HCT116 (cell line): ENCODE results near the gene TBC1D4. TPM values are rescaled to one million over a fixed set of nuclear protein-coding genes. Genes with fewer than 3 reads are reported as not detected.

Source experiments
- ATAC-seq: fragments of 200-7000 bp; cut with Tn5 transposase; 2 replicates; pipeline ENCODE4 v1.9.1; 2020; ENCODE audit warnings: mild to moderate bottlenecking, moderate library complexity
- BruUV-seq: library from RNA; stranded (reverse); fragments of 400-500 nt; replicated peaks from 2 replicates; lab custom pipeline; 2021; lab: Mats Ljungman, UMichigan
- CTCF ChIA-PET: fragments of 300-600 bp; sonication (Branson Sonifier 250); formaldehyde crosslinking; loops from one replicate; lab custom pipeline; 2021; ENCODE audit warnings: antibody characterized with exemption; lab: Charles Lee
- POLR2A ChIA-PET: fragments of 300-600, 350-600 bp; sonication (Branson Sonifier 250); formaldehyde crosslinking; loops from one replicate; lab custom pipeline; 2021; ENCODE audit warnings: antibody characterized with exemption; lab: Charles Lee
- RAD21 ChIA-PET, 2 experiments: fragments of 300-600 bp; sonication (Branson Sonifier 250); formaldehyde crosslinking; loops; one replicate each; lab custom pipeline; 2023; ENCODE audit warnings: low total read pairs in 2 of 2; ENCODE audit not compliant: uncharacterized antibody in 2 of 2, unreplicated experiment in 2 of 2, low non-redundant PET in 1 of 2; lab: Charles Lee
- DNase-seq: peaks from one replicate; pipeline ENCODE4 v3.0.0-alpha.2; 2010; ENCODE audit warnings: low read depth, low spot score
- H2AFZ ChIP-seq: fragments of 200-600 bp; shearing (Covaris generic), sonication (generic); 2 replicates; pipeline ENCODE4 v1.6.1; 2017; ENCODE audit warnings: low read depth, mixed run types, mixed read lengths, antibody characterized with exemption, low read length; ENCODE audit not compliant: poor library complexity, severe bottlenecking
- H3K27ac ChIP-seq: 2 replicates; pipeline ENCODE4 v1.5.1; 2012; ENCODE audit warnings: low read depth, low read length
- H3K27me3 ChIP-seq: fragments of 200-600 bp; sonication (generic); 2 replicates; pipeline ENCODE4 v1.6.1; 2016; ENCODE audit warnings: mixed run types, low read length, mixed read lengths; ENCODE audit not compliant: insufficient read depth
- H3K36me3 ChIP-seq, 2 experiments: fragments of 200-500 bp in 1 of 2; fragments of 200-600 bp in 1 of 2; sonication (Bioruptor generic) in 1 of 2; sonication (generic) in 1 of 2; 2 replicates each; pipeline versions ENCODE4 v1.5.1 to v1.6.1; 2014 to 2016; ENCODE audit warnings: low read length in 2 of 2, inconsistent platforms in 1 of 2, mixed read lengths in 1 of 2, mixed run types in 1 of 2; ENCODE audit not compliant: insufficient read depth in 2 of 2, control insufficient read depth in 1 of 2
- H3K4me1 ChIP-seq, 2 experiments: fragments of 200-600 bp in 1 of 2; sonication (generic) in 1 of 2; 2 replicates each; pipeline versions ENCODE4 v1.5.1 to v1.6.1; 2012 to 2017; ENCODE audit warnings: low read length in 2 of 2, inconsistent platforms in 1 of 2, mild to moderate bottlenecking in 1 of 2, mixed read lengths in 1 of 2, mixed run types in 1 of 2, moderate library complexity in 1 of 2; ENCODE audit not compliant: insufficient read depth in 2 of 2, control insufficient read depth in 1 of 2
- H3K4me2 ChIP-seq: fragments of 200-600 bp; sonication (generic); 2 replicates; pipeline ENCODE4 v1.6.1; 2017; ENCODE audit warnings: mixed run types, low read length, mixed read lengths
- H3K4me3 ChIP-seq, 2 experiments: fragments of 200-600 bp in 1 of 2; sonication (generic) in 1 of 2; replicated peaks in 1 of 2; 2 replicates each; pipeline ENCODE4 v1.5.1; 2011 to 2016; ENCODE audit warnings: low read length in 2 of 2, control low read depth in 1 of 2, low read depth in 1 of 2, mild to moderate bottlenecking in 1 of 2, mixed read lengths in 1 of 2, mixed run types in 1 of 2
- H3K79me2 ChIP-seq: fragments of 200-600 bp; sonication (generic); 2 replicates; pipeline ENCODE4 v1.6.1; 2017; ENCODE audit warnings: mild to moderate bottlenecking, mixed run types, low read length, moderate library complexity, mixed read lengths; ENCODE audit not compliant: insufficient read depth
- H3K9ac ChIP-seq: fragments of 200-600 bp; sonication (generic); 2 replicates; pipeline ENCODE4 v1.6.1; 2016; ENCODE audit warnings: low read length, mixed read lengths
- H3K9me2 ChIP-seq: fragments of 200-600 bp; sonication (generic), shearing (Covaris generic); 2 replicates; pipeline ENCODE4 v1.6.1; 2017; ENCODE audit warnings: mixed run types, mild to moderate bottlenecking, moderate library complexity; ENCODE audit not compliant: insufficient read depth
- H3K9me3 ChIP-seq, 2 experiments: fragments of 200-500 bp in 1 of 2; fragments of 200-600 bp in 1 of 2; sonication (Bioruptor generic) in 1 of 2; sonication (generic) in 1 of 2; 2 replicates each; pipeline ENCODE4 v1.6.1; 2014 to 2017; ENCODE audit warnings: low read length in 2 of 2, mixed read lengths in 2 of 2, inconsistent platforms in 1 of 2, low read depth in 1 of 2, mild to moderate bottlenecking in 1 of 2, mixed run types in 1 of 2, moderate library complexity in 1 of 2; ENCODE audit not compliant: control insufficient read depth in 1 of 2, insufficient read depth in 1 of 2
- H4K20me1 ChIP-seq: fragments of 200-600 bp; sonication (generic), shearing (Covaris generic); 2 replicates; pipeline ENCODE4 v1.6.1; 2017; ENCODE audit warnings: mixed run types, mild to moderate bottlenecking, moderate library complexity; ENCODE audit not compliant: insufficient read depth
- CBX3 ChIP-seq: IDR thresholded peaks from 2 replicates; pipeline ENCODE4 v1.6.1; 2012; ENCODE audit warnings: low read depth
- CEBPB ChIP-seq: IDR thresholded peaks from 2 replicates; pipeline ENCODE4 v1.6.1; 2012; ENCODE audit warnings: low read depth
- CTCF ChIP-seq, 3 experiments: fragments of 200-600 bp in 1 of 3; sonication (generic) in 1 of 3; IDR thresholded peaks in 2 of 3; conservative IDR thresholded peaks in 1 of 3; 2 replicates each; pipeline ENCODE4 v1.5.1; 2012 to 2017; ENCODE audit warnings: low read depth in 2 of 3, low read length in 2 of 3, antibody characterized with exemption in 1 of 3, borderline replicate concordance in 1 of 3, control low read depth in 1 of 3, mild to moderate bottlenecking in 1 of 3, mixed read lengths in 1 of 3, mixed run types in 1 of 3, moderate library complexity in 1 of 3; ENCODE audit not compliant: insufficient read depth in 1 of 3
- EGR1 ChIP-seq: IDR thresholded peaks from 2 replicates; pipeline ENCODE4 v1.6.1; 2012; ENCODE audit warnings: low read depth
- ELF1 ChIP-seq: IDR thresholded peaks from 2 replicates; pipeline ENCODE4 v1.6.1; 2012; ENCODE audit warnings: low read depth, borderline replicate concordance
- EZH2 ChIP-seq: fragments of 200-600 bp; sonication (generic); IDR thresholded peaks from 2 replicates; pipeline ENCODE4 v1.6.1; 2017; ENCODE audit warnings: antibody characterized with exemption, mixed run types
- EZH2phosphoT487 ChIP-seq: fragments of 200-600 bp; IDR thresholded peaks from 2 replicates; pipeline ENCODE4 v1.6.1; 2018; ENCODE audit warnings: antibody characterized with exemption, borderline replicate concordance
- MAX ChIP-seq: IDR thresholded peaks from 2 replicates; pipeline ENCODE4 v1.6.1; 2012
- POLR2AphosphoS5 ChIP-seq: IDR thresholded peaks from 2 replicates; pipeline ENCODE4 v1.6.1; 2011; ENCODE audit warnings: mild to moderate bottlenecking, low read depth, low read length, moderate library complexity
- SIN3A ChIP-seq: IDR thresholded peaks from 2 replicates; pipeline ENCODE4 v1.6.1; 2012; ENCODE audit warnings: low read depth
- SP1 ChIP-seq: IDR thresholded peaks from 2 replicates; pipeline ENCODE4 v1.6.1; 2012; ENCODE audit warnings: low read depth
- SRF ChIP-seq: IDR thresholded peaks from 2 replicates; pipeline ENCODE4 v1.6.1; 2012; ENCODE audit warnings: low read depth
- TCF7L2 ChIP-seq: IDR thresholded peaks from 2 replicates; pipeline ENCODE4 v1.7.0; 2011; ENCODE audit warnings: borderline replicate concordance, inconsistent platforms; ENCODE audit not compliant: insufficient read depth, insufficient read length; ENCODE audit errors: extremely low read depth
- YY1 ChIP-seq: IDR thresholded peaks from 2 replicates; pipeline ENCODE4 v1.6.1; 2011; ENCODE audit warnings: low read length, low read depth, moderate library complexity, mild to moderate bottlenecking; ENCODE audit not compliant: insufficient replicate concordance; ENCODE audit errors: extremely low read depth
- ZFX ChIP-seq: fragments of 450-650 bp; IDR thresholded peaks from 2 replicates; pipeline ENCODE4 v1.6.1; 2017
- ZNF274 ChIP-seq: fragments of 200-500 bp; sonication (Bioruptor generic); IDR thresholded peaks from 2 replicates; pipeline ENCODE4 v1.6.1; 2014; ENCODE audit warnings: mild to moderate bottlenecking, low read depth, low read length, inconsistent platforms
- intact Hi-C: fragments of 100-400 bp; cut with micrococcal nuclease; formaldehyde crosslinking; loops from 2 replicates; pipeline ENCODE4 v1.10.0; 2022
- total RNA-seq: library from RNA; stranded (reverse); gene quantifications from one replicate; pipeline ENCODE4 v1.2.1, GENCODE V29; 2021; ENCODE audit not compliant: unreplicated experiment

The TBC1D4 gene
- total RNA-seq, 1 experiment from 2014 or later = 24.6 TPM

GRCh38 chr13:75465236-75465635, 16.7 kb downstream of the TBC1D4 start:
- no peak overlapping the region for H3K9ac ChIP-seq
- ChIA-PET CTCF (no interaction called here), RAD21 (no interaction called here), POLR2A (no interaction called here)
- no peaks in the 10 kb centered on the region for H3K9me3 ChIP-seq
- no peaks in the 10 kb centered on the region for H3K27me3 ChIP-seq
- intact Hi-C loops = no loop called here
- ATAC-seq (no peak), DNase-seq (no peak)
- BruUV-seq = no TSS peak
- H4K20me1 ChIP-seq = no peaks in the 10 kb centered on the region
- H3K9me2 ChIP-seq = no peaks in the 10 kb centered on the region
- H3K4me2 ChIP-seq = no peak overlapping the region
- H3K27ac ChIP-seq = no peak overlapping the region
- H3K79me2 ChIP-seq = peaks cover 74% of the 10 kb centered on the region
- H3K4me3 ChIP-seq = no peak overlapping the region
- no peaks in the 10 kb centered on the region for H3K36me3 ChIP-seq
- no peak overlapping the region for H2AFZ ChIP-seq
- H3K4me1 ChIP-seq = 0 out of 4 replicates have a peak, but pooled peaks cover 0 to 3% of the 10 kb centered on the region in 2 experiments
- TF ChIP-seq CEBPB = no peak
- TF ChIP-seq SP1 = no peak
- no peak for TF ChIP-seq EGR1
- TF ChIP-seq TCF7L2 = no peak
- no peak for TF ChIP-seq EZH2
- TF ChIP-seq SIN3A = no peak
- no peak for TF ChIP-seq MAX
- no peak for TF ChIP-seq EZH2phosphoT487
- TF ChIP-seq, all 23 proteins: peak for 0

GRCh38 chr13:75461314-75461713, 20.7 kb downstream of the TBC1D4 start:
- ChIA-PET RAD21 (no interaction called here), POLR2A (no interaction called here), CTCF (no interaction called here)
- Histone ChIP-seq H3K79me2 (peaks cover 53% of the 10 kb centered on the region), H3K27me3 (no peaks in the 10 kb centered on the region), H2AFZ (no peak overlapping the region), H3K9me3 (no peaks in the 10 kb centered on the region), H3K4me2 (no peak overlapping the region), H3K4me3 (no peak overlapping the region), H3K4me1 (no peaks in the 10 kb centered on the region), H4K20me1 (0 out of 2 replicates have a peak, but pooled peaks cover 5% of the 10 kb centered on the region), H3K9ac (no peak overlapping the region), H3K36me3 (no peaks in the 10 kb centered on the region), H3K27ac (no peak overlapping the region), H3K9me2 (no peaks in the 10 kb centered on the region)
- ATAC-seq (no peak), DNase-seq (no peak)
- intact Hi-C loops = no loop called here
- TF ChIP-seq POLR2AphosphoS5 = no peak
- TF ChIP-seq SRF = no peak
- no peak for TF ChIP-seq TCF7L2
- TF ChIP-seq YY1 = no peak
- no peak for TF ChIP-seq ZFX
- no peak for TF ChIP-seq ZNF274
- no peak for TF ChIP-seq ELF1
- no peak for TF ChIP-seq CBX3
- TF ChIP-seq CTCF (IDR thresholded peaks at IDR 0.05 in 2 of 3, conservative IDR thresholded peaks at IDR 0.05 in 1 of 3; ENCODE audit: borderline replicate concordance in 1 of 3, insufficient read depth in 1 of 3, low read depth in 2 of 3, low read length in 2 of 3) = no peak
- TF ChIP-seq EGR1 = no peak
- BruUV-seq = no TSS peak
